ENCODE measurements around the gene C2orf49.

DNA sequence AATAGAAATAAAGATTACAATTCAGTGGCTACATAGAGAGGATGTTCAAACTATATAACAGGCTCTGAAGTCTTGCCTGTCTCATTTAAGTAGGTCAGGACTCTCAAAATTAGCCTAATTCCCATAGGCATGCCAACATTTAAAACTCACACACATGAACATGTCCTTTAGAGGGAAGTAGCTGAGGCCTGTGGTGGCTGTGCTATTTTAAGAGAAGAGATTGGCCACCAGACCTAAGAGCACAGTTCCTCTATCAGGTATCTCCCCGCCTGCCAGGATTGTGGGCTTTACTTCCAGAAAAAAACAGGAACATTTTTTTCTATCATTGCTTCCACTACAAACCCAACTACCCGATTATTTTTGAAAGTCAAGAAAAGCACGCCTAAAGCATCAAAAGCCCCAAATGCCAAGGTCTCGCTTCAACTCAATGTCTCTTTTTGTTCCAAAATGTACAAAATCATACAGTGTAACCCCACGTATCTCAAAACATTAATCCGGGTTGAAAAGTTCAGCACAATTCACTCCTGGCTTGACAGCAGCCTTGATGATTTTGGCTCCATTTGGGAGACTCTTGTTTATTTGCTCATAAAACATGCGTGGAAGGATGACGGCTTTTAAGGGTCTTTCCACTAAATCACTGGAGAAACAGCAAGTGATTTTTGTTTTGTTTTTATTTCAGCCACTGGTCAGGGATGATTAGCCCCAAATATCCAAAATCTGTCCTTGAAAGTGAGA, 46.3 kb downstream of the C2orf49 start:
- TF ChIP-seq, protein P1, sequence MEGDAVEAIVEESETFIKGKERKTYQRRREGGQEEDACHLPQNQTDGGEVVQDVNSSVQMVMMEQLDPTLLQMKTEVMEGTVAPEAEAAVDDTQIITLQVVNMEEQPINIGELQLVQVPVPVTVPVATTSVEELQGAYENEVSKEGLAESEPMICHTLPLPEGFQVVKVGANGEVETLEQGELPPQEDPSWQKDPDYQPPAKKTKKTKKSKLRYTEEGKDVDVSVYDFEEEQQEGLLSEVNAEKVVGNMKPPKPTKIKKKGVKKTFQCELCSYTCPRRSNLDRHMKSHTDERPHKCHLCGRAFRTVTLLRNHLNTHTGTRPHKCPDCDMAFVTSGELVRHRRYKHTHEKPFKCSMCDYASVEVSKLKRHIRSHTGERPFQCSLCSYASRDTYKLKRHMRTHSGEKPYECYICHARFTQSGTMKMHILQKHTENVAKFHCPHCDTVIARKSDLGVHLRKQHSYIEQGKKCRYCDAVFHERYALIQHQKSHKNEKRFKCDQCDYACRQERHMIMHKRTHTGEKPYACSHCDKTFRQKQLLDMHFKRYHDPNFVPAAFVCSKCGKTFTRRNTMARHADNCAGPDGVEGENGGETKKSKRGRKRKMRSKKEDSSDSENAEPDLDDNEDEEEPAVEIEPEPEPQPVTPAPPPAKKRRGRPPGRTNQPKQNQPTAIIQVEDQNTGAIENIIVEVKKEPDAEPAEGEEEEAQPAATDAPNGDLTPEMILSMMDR (IDR thresholded peaks at IDR 0.05), result no peak
- TF ChIP-seq POLR2A (IDR thresholded peaks at IDR 0.05), result no peak

All from stomach (tissue), 4 donors.